OCI-LY1 (cell line): ENCODE results near the gene FYCO1.

ENCODE experiments used
- CTCF ChIP-seq: fragments of 200-600 bp; sonication (generic), shearing (Covaris generic); IDR thresholded peaks from 2 replicates; pipeline ENCODE4 v1.5.1; 2017; ENCODE audit warnings: mild to moderate bottlenecking, antibody characterized with exemption, low read length, moderate library complexity, mixed read lengths
- EZH2 ChIP-seq: fragments of 200-600 bp; sonication (generic), shearing (Covaris generic); IDR thresholded peaks from 2 replicates; pipeline ENCODE4 v1.8.0; 2017; ENCODE audit warnings: borderline replicate concordance, mixed run types, mild to moderate bottlenecking, antibody characterized with exemption, low read length, moderate library complexity, mixed read lengths

DNA sequence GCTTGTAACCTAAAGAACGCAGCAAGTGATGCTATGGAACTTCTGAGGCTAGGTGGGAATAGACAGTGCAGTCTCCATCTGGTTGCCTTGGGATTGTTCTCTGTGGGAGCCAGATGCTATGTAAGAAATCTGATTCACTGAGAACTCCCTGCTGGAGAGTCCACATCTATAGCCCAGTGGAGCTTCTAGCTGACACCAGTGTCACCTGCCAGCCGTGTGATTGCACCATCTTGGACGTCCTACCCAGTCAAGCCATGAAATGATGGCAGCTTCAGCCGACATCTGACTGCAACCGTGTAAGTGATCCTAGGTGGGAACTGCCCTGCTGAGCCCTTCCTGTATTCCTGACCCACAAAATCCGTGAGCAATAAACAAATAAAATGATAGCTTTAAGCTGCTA is 12.4 kb upstream of the FYCO1 start:
- TF ChIP-seq CTCF (no peak), EZH2 (no peak)
